HG02973 (cell line): ENCODE results near the gene TOR4A.

ENCODE experiments used
- ATAC-seq: cut with Tn5 transposase; IDR thresholded peaks from one replicate; pipeline ENCODE4 v1.9.1; 2021; ENCODE audit warnings: moderate library complexity; ENCODE audit not compliant: unreplicated experiment

Gene TOR4A

GRCh38 chr9:137304383-137305059 lies 27.0 kb downstream of the TOR4A start:
- ATAC-seq = no peak

- ATAC-seq = no peak
Observed at GRCh38 chr9:137305060-137305797, 27.7 kb downstream of the TOR4A start.

GRCh38 chr9:137305798-137306065 lies 28.2 kb downstream of the TOR4A start:
- no peak for ATAC-seq

GRCh38 chr9:137306066-137306849 lies 28.7 kb downstream of the TOR4A start:
- no peak for ATAC-seq

- no peak for ATAC-seq
Observed at GRCh38 chr9:137306850-137307254, 29.3 kb downstream of the TOR4A start.

GRCh38 chr9:137307255-137308056 lies 29.9 kb downstream of the TOR4A start:
- ATAC-seq = no peak

GRCh38 chr9:137308057-137308619 lies 30.6 kb downstream of the TOR4A start:
- ATAC-seq = no peak

- no peak for ATAC-seq
Observed at GRCh38 chr9:137309368-137310188, 32.1 kb downstream of the TOR4A start.

- no peak for ATAC-seq
Observed at GRCh38 chr9:137310189-137311052, 32.9 kb downstream of the TOR4A start.

- no peak for ATAC-seq
Observed at GRCh38 chr9:137311171-137311985, 33.9 kb downstream of the TOR4A start.

GRCh38 chr9:137311986-137312851 lies 34.7 kb downstream of the TOR4A start:
- no peak for ATAC-seq

- no peak for ATAC-seq
Observed at GRCh38 chr9:137312852-137313325, 35.4 kb downstream of the TOR4A start.

- no peak for ATAC-seq
Observed at GRCh38 chr9:137313326-137313936, 35.9 kb downstream of the TOR4A start.

- no peak for ATAC-seq
Observed at GRCh38 chr9:137313956-137314560, 36.5 kb downstream of the TOR4A start.

- ATAC-seq = no peak
Observed at GRCh38 chr9:137314561-137315560, 37.3 kb downstream of the TOR4A start.
